D721Med (cell line): ENCODE measurements around the gene BBS9.
A peak's percentile ranks its signal among the peaks of the same experiment; 100 is the strongest.

Experiments used
- DNase-seq: peaks from one replicate; pipeline ENCODE4 v3.0.0; 2011; ENCODE audit warnings: low spot score; ENCODE audit not compliant: insufficient read length
- FAIRE-seq: peaks from 2 replicates; lab custom pipeline; 2011; peaks lifted over from hg19 to GRCh38; lab: Jason Lieb, UNC
- CTCF ChIP-seq: IDR thresholded peaks from 2 replicates; pipeline ENCODE4 v1.5.1; 2012; ENCODE audit warnings: mild to moderate bottlenecking, control low read depth; ENCODE audit not compliant: insufficient read depth; ENCODE audit errors: missing control alignments

BBS9 gene

GRCh38 chr7:33237036-33237435 is 107.7 kb downstream of the BBS9 start:
- DNase-seq: no peak
- no peak for FAIRE-seq
- TF ChIP-seq CTCF: no peak

GRCh38 chr7:33243319-33243881 is 114.0 kb downstream of the BBS9 start:
- DNase-seq (no peak), FAIRE-seq (no peak)
- TF ChIP-seq CTCF: peak; percentile 76

DNA sequence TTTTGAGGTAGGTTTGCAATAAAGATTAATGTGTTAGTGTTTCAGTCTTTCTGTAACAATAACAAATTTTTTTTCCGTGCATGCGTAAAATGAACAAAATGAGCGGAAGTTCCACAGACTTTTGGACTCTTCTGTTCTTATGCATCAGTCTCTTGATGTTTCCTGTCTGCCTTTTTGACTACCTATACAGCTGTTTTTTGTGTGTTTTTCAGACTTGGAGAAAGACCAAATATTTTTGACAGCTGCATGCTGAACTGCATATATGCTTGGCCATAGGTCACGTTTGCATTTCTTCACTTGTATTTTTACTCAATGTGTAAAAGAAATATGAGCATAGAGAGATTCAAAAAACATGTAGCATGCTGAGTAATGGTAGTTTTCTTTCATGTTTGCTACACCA is 119.3 kb downstream of the BBS9 start:
- no peak for DNase-seq
- TF ChIP-seq CTCF: no peak
- no peak for FAIRE-seq

DNA sequence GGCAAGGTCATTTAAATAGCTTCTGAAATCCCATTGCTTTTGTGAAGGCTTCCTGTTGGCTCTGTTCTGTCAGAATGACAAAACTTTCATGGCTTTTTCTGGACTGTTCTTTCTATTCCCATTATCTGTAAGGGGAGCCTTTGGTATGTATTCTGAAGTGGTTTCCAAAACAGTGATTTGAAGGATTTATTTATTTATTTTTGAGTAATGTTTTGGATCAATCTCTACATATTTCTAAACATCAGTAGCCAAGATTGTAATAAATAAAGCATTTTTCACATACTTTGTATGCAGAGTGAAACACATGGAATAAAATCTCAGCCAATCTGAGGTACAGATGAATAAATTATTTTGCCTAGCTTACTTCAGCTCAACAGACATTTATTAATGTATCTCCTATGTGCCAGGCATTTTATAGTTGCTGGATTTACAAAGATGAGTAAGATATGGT is 121.1 kb downstream of the BBS9 start:
- DNase-seq (no peak), FAIRE-seq (no peak)
- no peak for TF ChIP-seq CTCF

- TF ChIP-seq CTCF: no peak
- DNase-seq: no peak
- FAIRE-seq: no peak
Measured at GRCh38 chr7:33251301-33251700, 121.9 kb downstream of the BBS9 start.

GRCh38 chr7:33258491-33258951 is 129.2 kb downstream of the BBS9 start:
- no peak for DNase-seq
- FAIRE-seq: no peak
- no peak for TF ChIP-seq CTCF

- DNase-seq: no peak
- no peak for TF ChIP-seq CTCF
- no peak for FAIRE-seq
Measured at GRCh38 chr7:33261585-33261984, 132.2 kb downstream of the BBS9 start.
